Activated T-helper 1 cell treated with anti-CD3 and anti-CD28 coated beads, Interleukin-2, amount 50 U/mL, for 16 hours (primary cell): ENCODE results near the gene CLDN12.
"Not testable (repeated sequence)": the region's sequence is repeated elsewhere in the genome, so short reads cannot be mapped to it uniquely, and the experiment has no call there.

Source experiments
- DNase-seq, 2 donors: peaks; one replicate each; pipeline ENCODE4 v3.0.0-alpha.2; 2020; ENCODE audit warnings: low read depth in 1 of 2, low spot score in 1 of 2

The CLDN12 gene

DNA sequence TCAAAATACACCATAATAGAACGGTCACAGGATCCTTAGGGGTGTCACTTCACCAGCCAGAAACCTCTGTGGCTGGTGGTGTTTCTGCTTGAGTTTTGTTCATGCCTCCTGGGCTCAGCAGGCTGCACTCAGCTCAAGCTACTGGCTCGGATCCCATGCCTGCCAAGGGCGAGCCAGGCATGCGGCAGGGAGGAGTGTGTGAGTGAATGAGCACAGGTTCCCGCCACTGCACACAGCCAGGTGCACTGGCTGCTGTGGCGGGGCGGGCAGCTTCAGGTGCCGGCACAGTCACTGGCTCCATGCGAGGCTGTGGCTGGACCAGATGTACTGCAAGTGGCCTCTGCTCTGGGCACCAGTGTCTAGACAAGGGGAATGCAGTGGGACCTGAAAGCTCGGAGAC is 29.5 kb downstream of the CLDN12 start:
- DNase-seq: no peak

DNA sequence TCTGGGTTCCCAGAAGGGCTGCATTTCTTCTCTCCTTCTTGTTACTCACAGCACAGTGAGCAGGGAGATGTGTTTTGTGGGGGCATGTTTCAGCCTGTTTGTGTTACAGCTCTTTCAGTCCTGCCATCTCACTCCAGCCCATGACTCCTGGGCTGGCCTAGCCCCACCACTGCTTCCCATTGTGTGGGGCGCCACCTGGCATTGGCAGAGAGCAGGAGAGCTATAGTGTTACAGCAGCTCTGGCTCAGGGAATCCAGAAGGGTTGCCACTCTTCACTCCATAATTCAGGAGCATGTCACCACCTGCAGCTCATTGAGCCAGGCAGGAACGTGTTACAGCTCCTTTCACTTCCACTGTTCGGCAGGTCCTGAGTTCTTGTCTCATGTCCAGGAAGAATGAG is 30.0 kb downstream of the CLDN12 start:
- DNase-seq: no peak

DNA sequence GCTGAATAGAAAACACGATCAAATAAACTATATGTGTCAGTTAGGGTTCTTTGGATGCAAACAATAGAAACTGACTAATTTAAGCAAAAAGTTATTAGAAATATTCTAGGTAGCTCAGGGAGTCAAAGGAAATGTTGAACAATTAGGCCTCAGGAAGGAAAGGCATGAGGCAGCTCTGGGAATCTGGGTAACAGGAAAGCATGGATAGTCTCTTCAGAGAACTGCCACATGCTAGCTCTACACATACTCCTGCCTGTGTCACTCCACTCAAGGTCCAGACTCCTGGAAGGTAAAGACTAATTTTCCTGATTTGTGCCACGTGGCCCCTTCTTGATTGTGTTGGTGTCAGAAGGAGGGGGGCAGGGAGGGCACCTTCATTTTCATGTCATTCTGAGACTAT is 42.4 kb downstream of the CLDN12 start:
- no peak for DNase-seq

DNA sequence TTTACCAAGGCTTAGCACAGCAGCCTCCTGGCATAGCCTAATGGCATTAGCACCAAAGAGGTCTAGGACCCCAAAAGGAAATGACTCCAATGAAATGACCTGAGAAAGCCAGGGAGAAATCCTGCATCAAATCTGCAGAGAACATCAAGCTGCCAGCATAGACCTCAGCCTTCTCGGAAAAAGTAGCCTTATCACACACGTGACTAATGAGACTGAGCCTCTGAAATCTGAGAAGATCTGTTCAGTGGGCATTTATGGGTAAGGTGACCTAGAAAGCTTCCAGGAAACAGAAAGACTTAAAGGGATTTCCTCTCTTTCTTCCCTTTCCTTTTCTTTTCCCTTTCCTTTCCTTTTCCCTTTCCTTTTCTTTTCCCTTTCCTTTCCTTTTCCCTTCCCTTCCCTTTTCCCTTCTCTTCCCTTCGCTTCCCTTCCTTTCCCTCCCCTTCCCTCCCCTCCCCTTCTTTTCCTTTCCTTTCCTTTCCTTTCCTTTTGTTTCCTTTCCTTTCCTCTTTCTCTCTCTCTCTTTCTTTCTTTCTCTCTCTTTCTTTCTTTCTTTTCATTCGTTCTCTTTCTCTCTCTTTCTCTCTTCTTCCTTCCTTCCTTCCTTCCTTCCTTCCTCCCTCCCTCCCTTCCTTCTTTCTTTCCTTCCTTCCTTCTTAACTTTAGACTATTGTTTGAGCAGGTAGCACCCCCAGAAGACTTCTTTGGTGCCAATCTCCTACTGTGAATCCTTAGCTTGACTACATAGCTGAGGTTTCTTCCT is 43.1 kb downstream of the CLDN12 start:
- DNase-seq: no peak

DNA sequence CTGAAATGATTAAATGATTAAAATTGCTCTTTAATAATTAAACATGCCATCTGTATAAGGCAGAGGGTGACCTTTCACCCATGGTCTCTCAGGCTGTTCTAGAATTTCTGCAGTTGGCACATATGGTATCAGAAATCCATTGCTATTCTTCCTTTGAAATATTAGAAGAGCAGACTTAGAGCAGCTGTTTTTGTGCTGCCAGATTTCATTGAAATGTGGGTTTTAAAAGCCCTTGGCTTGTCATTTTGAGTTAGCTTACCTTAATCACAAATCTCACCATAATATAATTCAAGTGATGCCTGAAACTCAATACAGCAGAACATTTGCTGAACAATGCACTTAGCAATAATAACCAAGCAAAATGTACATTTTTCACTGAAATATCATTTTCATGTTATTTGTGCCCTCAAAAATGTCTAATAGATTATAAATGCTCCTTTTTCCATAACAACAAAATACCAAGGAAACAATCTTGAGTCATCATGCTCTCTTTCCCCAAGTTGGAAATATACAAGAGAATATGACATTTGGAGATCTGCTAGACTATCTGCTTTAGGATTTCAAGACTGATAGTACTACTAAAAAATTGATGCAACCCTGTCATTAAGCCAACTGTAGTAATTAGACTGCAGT is 50.1 kb downstream of the CLDN12 start:
- DNase-seq: no peak

DNA sequence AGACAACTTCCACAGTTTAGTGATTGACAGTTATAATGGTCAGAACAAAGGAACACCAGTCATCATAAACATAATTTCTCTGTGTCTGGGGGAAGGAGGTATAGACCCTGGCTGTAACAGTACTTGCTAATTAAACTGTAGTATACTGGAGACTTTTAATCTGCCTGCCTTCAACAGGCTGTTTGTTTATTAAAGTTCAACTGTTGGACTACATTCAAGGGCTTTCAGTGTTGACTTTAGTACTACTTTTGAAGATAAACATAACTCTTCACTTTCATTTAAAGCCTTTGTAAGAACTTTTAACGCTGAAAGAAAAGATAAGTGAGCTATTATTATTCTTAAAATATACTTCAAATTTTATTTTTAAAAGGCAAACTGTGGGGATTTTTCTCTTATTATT is 50.7 kb downstream of the CLDN12 start:
- DNase-seq: no peak

DNA sequence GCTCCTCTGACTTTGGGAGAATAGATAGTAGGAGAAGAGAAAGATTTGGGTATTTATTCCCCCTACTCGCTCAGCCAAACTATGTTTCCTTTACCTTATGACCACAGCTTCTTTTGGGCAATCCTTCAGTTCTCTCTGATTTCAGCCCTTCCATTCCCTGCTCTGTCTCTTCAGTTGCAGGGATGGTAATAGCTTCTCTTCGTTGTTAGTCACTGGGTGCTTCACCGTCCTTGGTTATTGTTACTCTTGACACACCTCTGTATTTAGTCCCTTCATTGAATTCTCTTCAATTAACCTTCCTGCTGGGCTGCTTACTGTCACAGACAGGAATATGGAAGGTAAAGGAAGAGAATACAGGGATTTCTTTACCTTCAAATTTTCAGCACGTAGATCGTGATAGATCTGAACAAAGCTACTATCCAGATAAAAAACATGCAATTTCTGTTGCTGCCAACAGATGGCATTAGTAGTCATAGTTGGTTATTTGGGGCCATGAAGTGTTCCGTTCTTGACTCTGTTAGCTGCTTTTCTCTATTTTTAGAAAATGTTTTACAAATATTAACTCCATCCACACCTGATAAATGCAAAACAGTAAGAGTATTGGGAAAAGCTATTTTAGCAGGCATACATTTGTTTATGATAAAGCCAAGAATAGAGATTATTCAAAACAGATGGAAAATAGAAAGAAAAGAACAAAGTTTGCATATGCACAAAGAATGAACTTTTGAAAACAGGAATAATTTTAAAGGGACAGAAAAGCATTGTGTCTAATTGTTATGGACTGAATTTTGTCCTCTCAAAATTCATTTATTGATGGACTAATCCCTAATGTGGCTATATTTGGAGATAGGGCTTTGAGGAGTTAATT is 52.1 kb downstream of the CLDN12 start:
- DNase-seq: no peak

DNA sequence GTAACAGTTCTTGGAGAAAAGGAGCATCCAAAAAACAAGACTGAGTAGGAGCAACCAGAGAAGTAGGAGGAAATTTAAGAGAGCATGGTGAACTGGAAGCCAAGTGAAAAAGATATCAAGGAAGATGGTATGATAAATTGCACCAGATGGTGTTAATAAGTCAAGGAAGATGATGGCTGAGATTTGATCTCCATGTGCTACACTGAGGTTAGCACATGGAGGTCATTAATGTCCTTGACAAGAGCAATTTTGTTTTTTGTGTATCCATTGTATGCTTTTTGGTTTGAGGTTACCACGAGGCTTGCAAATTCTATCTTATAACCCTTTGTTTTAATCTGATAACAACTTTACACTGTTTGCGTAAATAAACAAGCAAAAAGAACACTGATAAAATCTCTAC is 54.8 kb downstream of the CLDN12 start:
- no peak for DNase-seq

DNA sequence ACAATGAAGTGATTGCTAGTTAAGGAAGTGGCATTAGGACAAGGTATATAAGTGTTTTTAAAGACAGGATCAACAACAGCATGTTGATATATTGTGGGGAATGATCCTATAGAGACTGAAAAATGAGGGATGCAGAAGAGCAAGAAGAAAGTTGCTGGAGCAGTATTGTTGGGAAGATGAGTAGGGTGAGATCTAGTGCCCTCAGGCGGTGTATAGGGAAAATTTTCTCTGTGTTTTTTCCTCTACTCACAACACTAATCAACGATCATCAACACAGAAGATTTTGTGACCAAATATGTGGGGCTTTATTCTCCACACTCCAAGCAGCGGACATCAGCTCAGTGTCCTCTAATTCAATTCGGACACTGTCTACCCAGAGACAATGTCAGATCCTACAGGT is 56.6 kb downstream of the CLDN12 start:
- DNase-seq: no peak

DNA sequence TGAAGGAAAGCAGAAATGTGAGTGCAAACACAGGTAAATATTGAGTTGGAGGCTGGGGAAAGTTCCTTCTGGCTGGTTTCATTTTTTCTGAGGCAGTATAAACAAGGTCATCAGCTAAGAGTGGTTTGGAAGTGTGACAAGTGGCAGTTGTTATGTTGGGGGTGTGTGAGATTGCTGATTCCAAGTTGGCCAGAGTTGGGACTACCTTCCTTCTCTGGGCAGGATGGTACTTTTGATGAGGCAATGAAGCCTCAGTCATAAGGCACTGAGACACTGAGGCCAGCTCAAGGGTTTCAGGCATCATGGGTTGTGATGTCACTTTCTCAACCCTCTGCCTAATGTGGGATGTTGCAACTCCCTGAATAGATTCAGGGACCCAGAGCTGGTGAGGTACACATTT is 58.0 kb downstream of the CLDN12 start:
- no peak for DNase-seq

DNA sequence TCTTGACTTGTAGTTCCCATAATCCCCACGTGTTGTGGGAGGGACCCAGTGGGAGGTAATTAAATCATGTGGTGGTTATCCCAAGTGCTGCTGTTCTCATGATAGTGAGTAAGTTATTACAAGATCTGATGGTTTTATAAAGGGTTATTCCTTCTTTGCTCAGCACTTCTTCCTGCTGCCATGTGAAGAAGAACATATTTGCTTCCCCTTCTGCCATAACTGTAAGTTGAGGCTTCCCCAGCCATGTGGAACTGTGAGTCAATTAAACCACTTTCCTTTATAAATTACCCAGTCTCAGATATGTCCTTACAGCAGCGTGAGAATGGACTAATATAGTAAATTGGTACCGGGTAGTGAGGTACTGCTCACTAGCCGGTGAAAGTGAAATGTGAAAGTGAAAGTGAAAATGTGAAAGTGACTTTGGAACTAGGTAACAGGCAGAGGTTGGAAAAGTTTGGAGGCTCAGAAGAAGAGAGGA is 59.9 kb downstream of the CLDN12 start:
- not testable (repeated sequence) for DNase-seq
